ENCODE data around the gene DGLUCY.
"Not testable (repeated sequence)": the region's sequence is repeated elsewhere in the genome, so short reads cannot be mapped to it uniquely, and the experiment has no call there.

DGLUCY gene

DNA sequence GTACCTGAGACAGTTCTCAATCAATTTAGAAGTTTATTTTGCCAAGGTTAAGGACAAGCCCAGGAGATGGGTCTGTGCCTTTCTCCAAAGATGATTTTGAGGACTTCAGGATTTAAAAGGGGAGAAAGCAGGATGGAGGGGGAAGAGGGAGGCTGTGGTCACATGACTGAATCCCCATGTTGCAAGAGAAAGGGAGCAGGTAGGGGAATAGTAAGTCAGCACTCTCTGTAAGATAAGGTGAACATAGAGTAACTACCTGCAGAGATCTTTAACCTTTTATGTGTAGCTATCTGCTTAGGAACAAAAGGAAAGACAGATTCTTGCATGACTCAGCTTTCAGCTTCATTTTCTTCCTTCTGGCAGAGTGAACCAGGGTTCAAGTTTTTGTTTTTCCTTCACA, 25.9 kb downstream of the DGLUCY start:
- no peak for DNase-seq

DNA sequence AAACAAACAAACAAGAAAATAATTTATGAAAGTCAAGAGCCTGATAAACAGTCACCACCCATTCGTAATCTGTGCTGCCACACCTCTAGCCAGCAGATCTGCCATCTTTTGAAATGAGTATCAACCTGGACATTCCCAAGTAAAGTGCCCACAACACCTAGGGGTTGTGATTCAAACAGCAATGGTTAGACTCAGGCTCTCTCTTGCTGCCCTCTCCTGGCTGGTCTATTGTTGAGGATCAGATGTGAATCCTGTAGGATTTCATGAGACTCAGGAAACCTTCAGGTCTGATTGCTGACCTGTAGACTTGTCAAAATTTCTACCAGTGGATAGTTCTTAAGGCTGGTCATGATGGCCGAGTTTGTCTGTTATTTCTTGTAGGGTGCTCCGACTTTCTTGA, 26.8 kb downstream of the DGLUCY start:
- DNase-seq: peak in 1 of 2 experiments; percentile 10

DNA sequence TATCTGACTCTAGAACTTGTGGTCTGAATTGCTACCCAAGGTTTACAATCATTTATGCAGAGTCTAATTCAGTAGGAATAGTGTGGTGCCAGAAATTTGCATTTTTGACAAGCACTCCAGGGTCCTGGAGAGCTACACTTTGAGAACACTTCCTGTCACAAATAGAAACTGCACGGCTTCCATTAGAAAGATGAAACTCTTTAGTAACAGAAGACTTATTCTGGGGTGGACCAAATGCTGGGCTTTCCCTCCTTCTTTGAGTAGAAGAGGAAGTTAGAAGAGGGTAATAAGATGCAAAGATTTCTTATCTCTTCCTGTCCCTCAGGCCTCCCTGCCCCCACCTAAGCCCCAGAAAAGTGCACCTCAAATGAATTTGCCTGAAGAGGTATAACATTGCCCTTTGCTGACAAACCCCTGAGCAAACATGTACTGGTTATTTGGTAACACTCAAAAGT, 28.4 kb downstream of the DGLUCY start:
- DNase-seq: no peak

DNA sequence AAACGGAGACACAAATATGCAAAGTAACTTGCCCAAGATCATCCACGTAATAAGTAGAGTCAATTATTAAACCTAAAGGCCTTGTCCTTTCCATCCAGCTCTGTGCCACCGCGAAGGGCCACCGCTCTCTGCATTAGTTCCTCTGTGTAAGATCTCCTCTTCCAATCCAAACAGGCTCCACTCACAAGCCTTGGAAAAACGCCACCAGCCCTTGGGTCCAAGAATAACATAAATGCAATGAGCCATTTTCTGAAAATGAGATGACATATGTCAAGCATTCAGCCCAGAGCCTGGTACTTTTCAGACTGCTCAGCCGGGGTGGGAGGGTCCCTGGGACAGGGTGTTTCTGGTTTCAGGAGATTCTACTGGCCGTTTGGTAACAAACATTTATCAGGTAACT, 30.0 kb downstream of the DGLUCY start:
- DNase-seq: no peak

DNA sequence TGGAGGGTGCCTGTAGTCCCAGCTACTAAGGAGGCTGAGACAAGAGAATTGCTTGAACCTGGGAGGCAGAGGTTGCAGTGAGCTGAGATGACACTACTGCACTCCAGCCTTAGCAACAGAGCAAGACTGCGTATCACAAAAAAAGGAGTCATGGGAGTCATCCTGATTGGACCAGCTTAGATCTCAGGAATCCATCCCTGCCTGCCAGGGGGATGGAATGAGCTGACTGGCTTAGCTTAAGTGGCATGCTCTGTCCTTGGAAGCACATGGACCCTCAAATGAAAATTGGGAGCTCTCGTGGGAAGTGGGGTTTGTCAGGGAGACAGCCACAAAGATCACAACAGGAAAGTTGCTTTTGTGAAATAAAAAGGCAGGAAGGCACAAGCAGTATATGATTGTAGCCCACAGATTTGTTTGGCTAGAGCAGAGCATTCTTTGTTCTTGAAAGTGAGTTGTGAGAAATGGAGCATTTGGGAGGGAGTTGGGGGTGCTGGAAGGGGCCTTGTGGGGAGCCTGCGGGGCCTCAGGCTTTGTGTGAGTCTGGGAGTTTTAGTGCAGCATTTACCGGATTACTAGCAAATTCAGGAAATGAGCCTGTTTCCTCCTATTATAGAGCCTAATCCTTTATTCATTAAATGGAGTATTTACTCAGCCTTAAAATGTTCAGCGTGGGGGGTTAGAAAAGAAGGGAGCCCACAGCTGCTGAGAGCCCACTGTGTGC, 30.7 kb downstream of the DGLUCY start:
- no peak for DNase-seq

DNA sequence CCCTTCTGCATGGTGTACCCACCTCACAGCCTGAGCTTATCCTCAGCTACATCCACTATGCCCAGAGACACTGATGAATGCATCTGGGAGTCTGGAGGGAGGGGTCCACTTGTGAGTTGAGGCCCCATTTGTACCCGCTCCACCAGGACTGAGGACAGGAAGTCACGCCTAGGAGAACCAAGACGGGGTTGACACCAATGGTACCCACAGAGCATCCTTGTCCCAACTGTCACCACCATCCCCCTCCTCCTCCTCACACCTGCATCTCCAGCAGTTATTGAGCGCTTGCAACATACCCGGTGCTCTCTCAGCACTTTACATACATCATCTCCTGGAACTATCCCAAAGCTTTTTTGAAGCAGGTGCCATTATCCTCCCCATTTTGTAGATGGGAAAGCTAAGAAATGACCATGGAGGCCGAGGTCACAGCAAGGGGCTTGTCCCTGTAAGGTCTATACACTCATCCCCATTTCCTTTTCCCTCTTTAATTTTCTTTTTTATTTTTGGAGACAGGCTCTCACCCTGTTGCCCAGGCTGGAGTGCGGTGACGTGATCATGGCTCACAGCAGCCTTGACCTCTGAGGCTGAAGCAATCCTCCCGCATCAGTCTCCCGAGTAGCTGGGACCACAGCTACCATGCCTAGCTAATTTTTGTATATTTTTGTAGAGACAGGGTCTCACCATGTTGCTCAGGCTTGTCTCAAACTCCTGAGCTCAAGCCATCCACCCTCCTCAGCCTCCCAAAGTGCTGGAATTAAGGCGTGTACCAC, 31.7 kb downstream of the DGLUCY start:
- DNase-seq: no peak

DNA sequence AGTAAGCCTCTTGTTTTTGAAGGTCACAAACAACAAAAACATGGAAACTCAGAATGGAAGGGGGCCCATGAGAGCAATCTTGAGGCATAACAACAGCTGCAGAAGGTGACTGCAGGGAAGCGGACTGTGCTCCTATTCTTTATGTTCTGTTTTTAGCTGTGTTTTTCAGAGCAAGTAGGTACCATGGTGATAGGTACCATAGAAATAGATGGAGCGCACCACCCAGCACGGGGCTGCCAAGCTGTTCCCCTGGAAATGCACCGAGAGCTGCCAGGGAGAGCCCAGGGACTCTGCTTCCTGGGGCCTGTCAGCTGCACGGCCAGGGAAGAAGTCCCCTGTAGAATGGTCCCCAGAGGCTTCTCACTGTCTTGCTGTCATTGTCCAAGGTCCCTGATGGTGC, 32.8 kb downstream of the DGLUCY start:
- no peak for DNase-seq

DNA sequence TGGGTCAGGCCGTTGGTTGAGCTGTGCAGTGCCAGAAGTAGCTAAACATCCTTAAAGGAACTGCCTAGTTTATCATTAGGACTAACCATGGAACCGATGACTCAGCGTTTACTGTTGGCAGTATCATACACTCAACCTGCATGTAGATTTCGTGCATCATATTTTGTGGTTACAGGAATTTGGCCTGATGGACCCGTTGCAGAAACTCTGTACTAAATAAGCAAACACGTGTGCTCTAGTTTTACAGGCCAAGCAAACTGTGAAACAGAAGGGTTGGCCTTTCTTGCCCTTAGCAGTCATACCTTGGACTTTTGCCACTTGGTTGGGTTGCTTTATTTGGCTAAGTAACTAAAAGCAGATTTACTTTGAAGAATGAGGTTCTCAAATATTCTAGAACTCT, 35.6 kb downstream of the DGLUCY start:
- DNase-seq: no peak

DNA sequence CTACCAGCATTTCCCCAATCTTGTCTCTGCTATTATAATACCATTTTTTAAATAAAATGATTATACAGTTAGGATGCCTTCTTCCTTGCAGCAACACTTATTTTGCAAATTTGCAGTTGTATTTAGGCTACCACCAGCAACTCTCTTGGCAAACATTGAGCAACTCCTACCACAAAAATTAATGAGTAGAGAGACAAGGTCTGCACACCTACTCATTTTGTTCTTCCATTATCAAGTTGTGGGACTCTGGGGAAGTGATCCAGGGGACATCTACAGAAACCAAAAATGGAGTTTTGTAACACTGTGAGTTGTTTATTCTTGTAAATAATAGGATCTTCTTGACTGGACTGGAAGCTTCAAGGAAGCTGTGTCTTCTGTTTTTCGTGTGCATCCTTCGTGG, 38.6 kb downstream of the DGLUCY start:
- no peak for DNase-seq

DNA sequence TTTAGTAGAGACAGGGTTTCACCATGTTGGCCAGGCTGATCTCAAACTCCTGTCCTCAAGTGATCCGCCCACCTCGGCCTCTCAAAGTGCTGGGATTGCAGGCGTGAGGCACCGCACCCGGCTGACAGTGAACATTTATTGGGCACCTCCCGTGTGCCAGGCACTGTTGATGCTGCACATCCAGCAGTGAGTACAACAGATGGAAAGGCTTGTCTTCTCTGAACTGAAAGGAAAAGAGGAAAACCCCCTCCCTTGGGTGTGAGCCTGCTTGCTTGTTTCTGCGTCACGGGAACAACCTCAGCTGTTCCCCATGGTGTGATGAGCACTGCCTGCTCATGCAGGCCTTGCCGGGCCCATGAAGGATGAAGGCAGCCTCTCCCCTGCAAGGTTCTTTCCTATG, 39.5 kb downstream of the DGLUCY start:
- no peak for DNase-seq

DNA sequence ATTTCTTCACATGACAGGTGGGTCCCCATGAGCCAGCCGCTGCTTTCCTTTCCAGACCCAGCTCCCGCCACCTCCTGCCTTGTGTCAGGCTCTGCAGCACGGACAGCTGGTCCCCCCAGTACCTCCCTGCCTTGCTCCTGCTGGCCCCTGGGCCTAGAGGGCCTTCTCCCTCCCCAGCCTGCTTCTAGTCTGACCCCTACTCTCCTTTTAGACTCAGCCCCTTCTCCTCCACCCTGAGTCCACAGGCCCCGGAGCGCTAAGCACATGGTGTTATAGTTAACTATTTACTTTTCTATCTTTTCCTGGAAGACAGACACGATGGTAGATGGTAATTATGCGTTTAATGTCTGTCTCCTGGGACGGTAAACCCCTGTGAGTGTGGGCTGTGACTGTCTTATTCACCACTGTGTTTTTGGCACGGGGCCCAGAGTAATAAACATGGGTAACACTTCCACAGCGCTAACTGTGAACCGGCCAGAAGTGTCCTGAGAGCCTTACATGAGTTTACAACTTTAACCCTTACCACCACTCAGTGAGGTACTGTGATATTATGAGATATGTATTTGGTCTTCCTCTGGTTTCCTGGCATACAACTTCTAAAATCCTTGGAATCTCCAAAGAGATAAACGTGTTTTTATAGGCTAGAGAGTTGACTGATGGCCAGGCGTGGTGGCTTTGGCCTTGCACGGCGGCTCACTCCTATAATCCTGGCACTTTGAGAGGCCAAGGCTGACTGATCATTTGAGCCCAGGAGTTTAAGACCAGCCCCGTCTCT, 41.2 kb downstream of the DGLUCY start:
- DNase-seq: peak; percentile 56 to 74

DNA sequence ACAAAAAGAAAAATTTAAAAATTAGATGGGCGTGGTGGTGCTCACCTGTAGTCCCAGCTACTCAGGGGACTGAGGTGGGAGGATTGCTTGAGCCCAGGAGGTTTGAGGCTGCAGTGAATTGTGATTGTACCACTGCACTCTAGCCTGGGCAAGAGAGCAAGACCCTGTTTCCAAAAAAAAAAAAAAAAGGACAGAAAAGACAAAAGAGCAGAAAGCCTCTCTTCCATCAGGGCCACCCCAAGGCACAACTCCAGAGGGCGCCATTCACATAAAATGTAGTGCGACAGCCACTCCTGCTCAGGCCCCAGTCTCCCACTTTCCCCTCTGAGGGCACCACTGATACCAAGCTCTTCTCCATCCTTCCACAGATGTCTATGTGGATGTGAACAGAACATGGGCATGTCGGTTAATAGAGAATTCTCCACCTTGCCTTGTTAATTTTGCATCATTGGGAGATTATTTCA, 41.8 kb downstream of the DGLUCY start:
- no peak for DNase-seq

DNA sequence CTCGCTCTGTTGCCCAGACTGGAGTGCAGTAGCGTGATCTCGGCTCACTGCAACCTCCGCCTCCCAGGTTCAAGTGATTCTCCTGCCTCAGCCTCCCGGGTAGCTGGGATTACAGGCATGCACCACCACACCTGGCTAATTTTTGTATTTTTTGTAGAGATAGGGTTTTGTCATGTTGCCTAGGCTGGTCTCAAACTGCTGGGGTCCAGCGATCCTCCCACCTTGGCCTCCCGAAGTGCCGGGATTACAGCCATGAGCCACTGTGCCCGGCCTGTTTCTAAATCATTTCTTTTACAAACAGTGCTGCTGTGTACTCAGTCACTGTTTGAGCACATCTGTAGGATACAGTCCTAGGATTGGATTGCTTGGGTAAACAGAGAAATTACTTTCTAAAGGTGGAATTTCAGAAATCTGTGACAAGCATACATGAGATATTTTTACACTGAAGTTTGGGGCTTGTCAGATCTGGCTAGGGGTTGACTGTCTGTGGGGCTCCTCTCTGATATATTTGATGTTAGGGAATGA, 42.3 kb downstream of the DGLUCY start:
- not testable (repeated sequence) for DNase-seq

DNA sequence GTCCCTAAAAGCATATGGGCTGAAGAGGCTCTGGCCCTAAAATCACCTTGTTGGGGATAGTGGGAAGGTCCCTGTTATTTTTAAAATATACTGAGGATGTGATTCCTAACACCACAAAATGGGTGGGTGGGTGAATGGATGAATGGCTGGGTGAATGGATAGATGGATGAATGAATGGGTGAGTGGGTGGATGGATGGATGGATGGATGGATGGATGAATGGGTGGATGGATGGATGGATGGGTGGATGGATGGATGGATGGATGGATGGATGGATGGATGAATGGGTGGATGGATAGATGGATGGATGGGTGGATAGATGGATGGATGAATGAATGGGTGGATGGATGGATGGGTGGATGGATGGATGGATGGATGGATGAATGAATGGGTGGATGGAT, 43.0 kb downstream of the DGLUCY start:
- not testable (repeated sequence) for DNase-seq

DNA sequence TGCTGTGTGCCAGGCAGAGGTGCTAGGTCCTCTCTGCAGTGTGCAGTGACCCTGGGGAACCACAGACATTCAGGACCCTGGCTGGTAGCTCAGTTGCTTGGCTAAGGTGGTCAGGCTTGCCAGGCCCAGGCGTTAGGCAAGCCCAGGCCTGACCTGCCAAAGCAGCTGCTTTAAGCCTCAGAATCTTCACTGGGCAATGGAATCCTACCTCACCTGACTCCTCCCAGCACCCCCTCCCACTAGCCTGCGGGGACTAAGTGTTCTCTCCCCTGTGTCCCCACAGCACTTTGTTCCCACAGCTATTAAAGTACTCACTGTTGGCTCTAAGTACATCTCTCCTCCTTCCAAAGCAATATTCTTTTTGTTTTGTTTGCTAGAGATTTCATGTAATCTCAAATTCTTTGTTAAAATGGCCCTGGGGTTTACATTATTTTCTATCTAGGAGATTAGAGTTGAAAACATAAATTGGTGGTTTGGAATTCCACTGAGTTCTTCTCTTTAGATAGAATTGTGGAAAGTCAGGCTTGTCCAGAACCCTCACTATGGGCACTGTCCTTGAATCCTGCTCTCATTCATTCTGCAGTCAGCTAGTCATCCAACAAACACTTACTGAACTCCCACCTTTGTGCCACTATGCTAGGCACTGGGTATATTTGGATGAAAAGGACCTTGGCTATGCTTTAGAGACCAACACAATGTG, 44.4 kb downstream of the DGLUCY start:
- no peak for DNase-seq

DNA sequence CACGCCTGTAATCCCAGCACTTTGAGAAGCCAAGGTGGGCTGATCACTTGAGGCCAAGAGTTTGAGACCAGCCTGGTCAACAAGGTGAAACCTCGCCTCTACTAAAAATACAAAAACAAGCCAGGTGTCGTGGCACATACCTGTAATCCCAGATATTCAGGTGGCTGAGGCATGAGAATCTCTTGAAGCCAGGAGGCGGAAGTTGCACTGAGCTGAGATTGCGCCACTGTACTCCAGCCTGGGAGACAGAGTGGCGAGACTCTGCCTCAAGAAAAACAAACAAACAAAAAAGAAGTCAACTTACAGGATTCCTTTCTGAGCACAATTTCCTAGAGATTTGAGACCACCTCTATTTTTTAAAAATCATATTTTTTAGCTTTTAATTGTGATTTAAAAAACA, 45.3 kb downstream of the DGLUCY start:
- no peak for DNase-seq

DNA sequence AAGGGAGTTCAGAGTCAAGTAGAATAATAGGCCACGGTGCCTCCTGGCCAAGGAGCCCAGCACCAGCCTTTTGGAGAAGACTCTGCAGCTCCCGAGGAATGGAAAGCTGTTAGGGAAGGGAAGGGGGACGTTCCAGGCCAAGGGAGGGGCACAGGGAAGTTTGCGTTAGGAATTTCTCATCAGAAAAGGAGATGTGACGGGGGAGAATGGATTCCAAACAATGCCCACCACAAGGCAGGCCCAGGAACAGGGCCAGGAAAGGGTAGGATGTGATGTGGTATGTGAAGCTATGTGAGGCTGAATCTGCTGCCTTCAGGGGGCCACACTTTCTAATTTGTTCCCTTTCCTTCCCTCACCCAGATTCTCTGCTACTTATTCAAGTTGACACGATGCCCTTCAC, 46.0 kb downstream of the DGLUCY start:
- no peak for DNase-seq

DNA sequence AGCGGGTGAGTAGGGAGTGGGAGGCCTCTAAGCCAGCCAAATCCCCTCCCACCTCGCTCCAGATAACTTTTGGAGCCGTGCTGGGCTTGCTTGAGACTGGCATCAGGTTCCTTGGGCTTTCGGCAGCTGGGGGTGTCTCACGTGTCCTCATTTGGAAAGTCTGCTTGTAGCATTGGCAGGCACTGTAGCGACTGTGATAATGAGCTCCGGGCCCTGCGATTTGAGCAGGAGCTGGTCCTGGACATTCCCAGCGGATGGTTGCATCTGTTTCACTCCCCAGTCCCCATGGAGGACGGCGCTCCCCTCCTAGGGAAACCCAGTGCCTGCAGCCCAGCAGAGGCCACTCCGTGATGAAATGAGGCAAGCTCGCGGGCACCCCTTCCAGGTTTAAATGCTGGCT, 49.4 kb downstream of the DGLUCY start:
- no peak for DNase-seq

DNA sequence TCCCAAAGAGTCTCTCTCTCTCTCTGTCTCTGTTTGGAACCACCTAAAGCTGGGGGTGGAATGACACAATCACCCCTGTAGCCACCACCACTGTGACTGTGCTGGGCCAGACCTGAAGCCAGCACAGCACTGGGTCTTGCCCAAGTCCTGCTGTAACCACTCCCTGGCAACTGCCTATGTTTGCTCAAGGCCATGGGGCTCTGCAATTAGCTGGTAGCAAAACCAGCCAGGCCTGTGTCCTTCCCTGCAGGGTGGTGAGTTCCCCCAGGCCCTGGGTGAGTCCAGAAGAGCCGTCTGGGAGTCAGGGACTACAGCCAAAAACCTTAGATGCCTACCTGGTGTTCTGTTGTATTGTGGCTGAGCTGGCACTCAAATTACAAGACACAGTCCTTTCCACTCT, 50.8 kb downstream of the DGLUCY start:
- DNase-seq: no peak

DNA sequence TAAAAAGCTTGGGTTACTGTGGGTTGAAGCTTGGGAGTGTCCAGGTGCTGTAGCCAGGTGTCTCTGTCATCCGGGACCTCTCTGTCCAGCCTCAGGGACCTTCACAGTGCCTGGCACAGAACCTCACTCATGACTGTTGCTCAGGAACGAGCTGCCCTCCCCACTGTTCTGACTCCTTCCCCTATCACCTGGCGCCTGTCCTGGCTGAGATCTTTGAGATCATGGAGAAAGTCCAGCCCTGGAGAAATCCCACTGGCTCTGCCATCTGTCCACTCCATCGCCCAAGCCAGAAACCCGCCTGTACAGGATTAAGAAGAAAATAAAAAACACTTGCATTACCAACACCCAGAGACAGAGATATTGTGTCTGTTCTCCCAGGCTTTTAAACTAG, 53.5 kb downstream of the DGLUCY start:
- DNase-seq: no peak

DNA sequence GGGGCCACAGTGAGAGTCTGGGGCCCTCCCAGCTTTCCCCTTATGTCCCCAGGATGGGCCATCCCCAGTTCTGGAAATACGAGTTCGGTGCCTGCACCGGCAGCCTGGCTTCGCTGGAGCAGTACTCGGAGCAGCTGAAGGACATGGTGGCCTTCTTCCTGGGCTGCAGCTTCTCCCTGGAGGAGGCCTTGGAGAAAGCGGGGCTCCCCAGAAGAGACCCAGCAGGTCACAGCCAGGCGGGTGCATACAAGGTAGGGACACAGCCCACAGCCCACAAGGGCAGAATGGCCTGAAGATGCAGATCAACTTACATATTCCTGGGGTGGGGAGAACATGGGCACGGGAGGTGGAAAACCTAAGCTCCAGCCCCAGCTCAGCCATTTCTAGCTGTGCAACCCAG, 56.1 kb downstream of the DGLUCY start:
- no peak for DNase-seq

DNA sequence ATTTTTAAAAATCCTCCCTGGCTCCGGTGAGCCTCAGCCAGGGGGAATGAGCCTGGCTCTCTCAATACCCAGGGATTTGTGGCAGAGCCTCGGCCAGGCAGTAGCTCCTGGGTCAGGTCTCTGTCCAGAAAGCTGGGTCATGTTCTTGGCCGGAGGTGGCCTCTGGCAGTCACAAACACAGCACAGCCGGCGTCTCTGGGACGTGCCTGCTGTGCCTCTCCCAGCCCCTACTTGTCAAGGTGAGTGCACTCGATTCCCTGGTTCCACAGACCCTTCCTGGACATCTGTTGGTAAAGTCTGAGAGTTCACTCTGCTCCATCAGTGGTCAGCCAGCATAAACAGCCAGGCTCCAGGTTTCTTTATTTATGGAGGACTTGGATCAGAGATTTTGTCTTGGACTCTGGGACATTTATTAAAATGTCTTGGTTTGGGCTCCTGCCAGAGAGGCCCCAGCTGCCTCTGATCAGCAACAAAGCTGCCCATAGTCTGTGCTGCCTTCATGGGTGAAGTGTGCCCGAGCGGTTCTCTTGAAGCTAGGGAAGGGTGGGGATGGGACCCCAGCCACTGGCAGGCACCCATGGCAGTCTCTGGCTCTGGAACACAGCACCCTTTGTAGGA, 56.7 kb downstream of the DGLUCY start:
- no peak for DNase-seq

All from SHP77 (cell line).